HEK293T (cell line): ENCODE data around the gene PPP1R14C.
A peak's percentile ranks its signal among the peaks of the same experiment; 100 is the strongest.

Experiments
- CTCF ChIA-PET: fragments of 350-600 bp; formaldehyde crosslinking; extraction: SDS; loops from one replicate; lab custom pipeline; 2021; ENCODE audit warnings: antibody characterized with exemption, inconsistent platforms; lab: Yijun Ruan, JAX
- POLR2A ChIA-PET: fragments of 350-600 bp; formaldehyde crosslinking; extraction: SDS; loops from one replicate; lab custom pipeline; 2020; ENCODE audit warnings: antibody characterized with exemption, inconsistent platforms; lab: Yijun Ruan, JAX
- DNase-seq: peaks from one replicate; pipeline ENCODE4 v3.0.0; 2012; ENCODE audit warnings: mixed read lengths; ENCODE audit errors: extremely low spot score
- ARNT ChIP-seq: fragments of 450-650 bp; IDR thresholded peaks from 2 replicates; pipeline ENCODE4 v1.6.1; 2017; ENCODE audit warnings: mild to moderate bottlenecking
- BHLHE40 ChIP-seq: fragments of 450-650 bp; IDR thresholded peaks from 2 replicates; pipeline ENCODE4 v1.6.1; 2016; ENCODE audit warnings: mild to moderate bottlenecking, moderate library complexity, borderline replicate concordance
- CTBP1 ChIP-seq: fragments of 450-650 bp; IDR thresholded peaks from 2 replicates; pipeline ENCODE4 v1.6.1; 2016; ENCODE audit warnings: borderline replicate concordance
- ELF4 ChIP-seq: fragments of 450-650 bp; IDR thresholded peaks from 2 replicates; pipeline ENCODE4 v1.6.1; 2017; ENCODE audit warnings: antibody characterized with exemption
- FOXA1 ChIP-seq: fragments of 450-650 bp; IDR thresholded peaks from 2 replicates; pipeline ENCODE4 v1.6.1; 2016; ENCODE audit warnings: mild to moderate bottlenecking
- FOXK2 ChIP-seq: fragments of 450-650 bp; IDR thresholded peaks from 2 replicates; pipeline ENCODE4 v1.6.1; 2016; ENCODE audit warnings: mild to moderate bottlenecking
- FOXM1 ChIP-seq: fragments of 450-650 bp; IDR thresholded peaks from 2 replicates; pipeline ENCODE4 v1.6.1; 2017; ENCODE audit warnings: mild to moderate bottlenecking, borderline replicate concordance
- HDGF ChIP-seq: fragments of 450-650 bp; IDR thresholded peaks from 2 replicates; pipeline ENCODE4 v1.6.1; 2017; ENCODE audit warnings: antibody characterized with exemption, borderline replicate concordance
- L3MBTL2 ChIP-seq: fragments of 450-650 bp; conservative IDR thresholded peaks from 2 replicates; pipeline ENCODE4 v1.6.1; 2016; ENCODE audit warnings: mild to moderate bottlenecking
- LEF1 ChIP-seq: fragments of 450-650 bp; IDR thresholded peaks from 2 replicates; pipeline ENCODE4 v1.6.1; 2017; ENCODE audit warnings: mild to moderate bottlenecking, borderline replicate concordance
- NFRKB ChIP-seq: fragments of 450-650 bp; IDR thresholded peaks from 2 replicates; pipeline ENCODE4 v1.6.1; 2016; ENCODE audit warnings: mild to moderate bottlenecking, moderate library complexity
- PKNOX1 ChIP-seq: fragments of 450-650 bp; IDR thresholded peaks from 2 replicates; pipeline ENCODE4 v1.6.1; 2016
- SP1 ChIP-seq: fragments of 450-650 bp; IDR thresholded peaks from 2 replicates; pipeline ENCODE4 v1.6.1; 2017
- SUZ12 ChIP-seq: fragments of 450-650 bp; IDR thresholded peaks from 2 replicates; pipeline ENCODE4 v1.6.1; 2016; ENCODE audit warnings: mild to moderate bottlenecking
- TARDBP ChIP-seq: fragments of 450-650 bp; IDR thresholded peaks from 2 replicates; pipeline ENCODE4 v1.6.1; 2016
- ZNF384 ChIP-seq: fragments of 450-650 bp; IDR thresholded peaks from 2 replicates; pipeline ENCODE4 v1.6.1; 2016

PPP1R14C gene

GRCh38 chr6:150189122-150189521, 46.3 kb downstream of the PPP1R14C start:
- TF ChIP-seq FOXA1 = no peak
- no peak for TF ChIP-seq ARNT
- TF ChIP-seq L3MBTL2 = no peak
- no peak for TF ChIP-seq LEF1
- no peak for TF ChIP-seq FOXK2
- TF ChIP-seq FOXM1 = no peak
- no peak for TF ChIP-seq SP1
- no peak for TF ChIP-seq ELF4
- no peak for TF ChIP-seq TARDBP
- no peak for TF ChIP-seq SUZ12
- TF ChIP-seq HDGF = no peak
- no peak for TF ChIP-seq PKNOX1
- TF ChIP-seq BHLHE40 = no peak
- TF ChIP-seq CTBP1 = no peak
- no peak for TF ChIP-seq ZNF384
- TF ChIP-seq NFRKB = no peak
- ChIA-PET CTCF (no interaction called here), POLR2A (no interaction called here)
- no peak for DNase-seq

DNA sequence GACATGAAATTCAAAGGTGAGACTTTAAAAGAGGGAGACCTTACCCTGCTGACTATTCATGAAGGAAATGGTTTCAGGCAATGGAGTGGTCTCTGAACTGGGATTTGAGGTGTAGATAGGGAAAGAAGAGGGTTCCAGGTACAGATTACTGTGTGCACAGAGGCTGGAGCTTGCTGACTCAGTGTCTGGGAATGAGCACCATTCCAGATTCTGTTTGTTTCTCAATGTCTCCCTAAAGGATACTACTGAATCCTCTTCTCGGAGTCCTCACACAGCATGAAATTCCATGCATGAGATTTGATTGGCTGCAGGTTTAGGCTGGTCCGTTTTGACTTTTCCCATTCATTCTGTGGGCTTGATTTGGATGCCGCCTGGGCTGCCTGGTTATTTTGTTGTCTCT, 49.0 kb downstream of the PPP1R14C start:
- POLR2A ChIA-PET = no interaction called here
- CTCF ChIA-PET = interaction anchor here (0.6 kb wide), 1 partner anchor 529 kb away, joined by 3 read pairs; no protein-coding TSS in a partner anchor
- DNase-seq = no peak
- no peak for TF ChIP-seq NFRKB
- no peak for TF ChIP-seq SUZ12
- no peak for TF ChIP-seq L3MBTL2
- no peak for TF ChIP-seq ELF4

DNA sequence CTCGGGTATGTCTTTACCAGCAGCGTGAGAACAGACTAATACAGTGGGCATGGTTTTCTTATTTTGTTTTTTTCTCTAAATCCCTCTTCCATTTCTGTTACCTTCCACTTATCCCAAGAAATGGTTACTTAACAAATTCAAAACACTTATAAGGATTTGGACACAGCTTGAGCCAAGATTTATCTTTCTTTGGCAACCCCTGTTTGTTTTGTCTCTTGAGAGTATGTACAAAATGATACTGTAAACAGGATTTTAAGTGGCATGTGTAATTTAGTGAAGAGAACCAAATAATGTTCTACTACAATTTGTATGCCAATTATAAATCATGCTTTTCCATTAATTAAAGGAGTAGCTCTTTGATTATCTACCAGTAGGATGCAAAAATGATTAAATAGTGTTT, 51.4 kb downstream of the PPP1R14C start:
- no peak for DNase-seq
- TF ChIP-seq L3MBTL2 (no peak), PKNOX1 (peak; percentile 73)
- ChIA-PET POLR2A (no interaction called here), CTCF (interaction anchor here (0.7 kb wide), 1 partner anchor 113 kb away, joined by 3 read pairs; no protein-coding TSS in a partner anchor)

DNA sequence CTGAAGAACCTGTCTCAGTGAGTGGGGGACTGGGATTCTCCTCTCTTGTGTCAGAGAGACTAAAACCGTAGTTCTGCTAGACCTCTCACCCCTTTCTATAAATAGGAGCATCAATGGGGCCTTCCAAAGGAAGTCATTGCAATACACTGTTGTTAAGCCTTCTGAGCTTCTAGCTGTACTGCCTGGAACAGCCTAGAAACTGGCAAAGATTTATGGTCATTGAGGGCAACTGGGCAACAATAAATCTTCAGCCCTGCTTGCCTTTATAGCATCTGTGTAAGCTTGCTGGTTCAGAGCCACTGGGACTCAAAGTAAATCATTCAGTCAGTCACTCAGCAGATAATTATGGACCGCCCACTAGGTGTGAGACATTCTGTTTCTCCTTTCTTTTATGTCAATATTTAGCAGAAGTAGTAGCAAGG, 53.2 kb downstream of the PPP1R14C start:
- ChIA-PET CTCF (no interaction called here), POLR2A (no interaction called here)
- DNase-seq = peak; percentile 78
- TF ChIP-seq ARNT (peak; percentile 69; the same call in 1 of the 2 replicates), ZNF384 (no peak), LEF1 (peak; percentile 98), CTBP1 (peak; percentile 97), SUZ12 (no peak), BHLHE40 (no peak), FOXK2 (no peak), PKNOX1 (peak; percentile 99)

DNA sequence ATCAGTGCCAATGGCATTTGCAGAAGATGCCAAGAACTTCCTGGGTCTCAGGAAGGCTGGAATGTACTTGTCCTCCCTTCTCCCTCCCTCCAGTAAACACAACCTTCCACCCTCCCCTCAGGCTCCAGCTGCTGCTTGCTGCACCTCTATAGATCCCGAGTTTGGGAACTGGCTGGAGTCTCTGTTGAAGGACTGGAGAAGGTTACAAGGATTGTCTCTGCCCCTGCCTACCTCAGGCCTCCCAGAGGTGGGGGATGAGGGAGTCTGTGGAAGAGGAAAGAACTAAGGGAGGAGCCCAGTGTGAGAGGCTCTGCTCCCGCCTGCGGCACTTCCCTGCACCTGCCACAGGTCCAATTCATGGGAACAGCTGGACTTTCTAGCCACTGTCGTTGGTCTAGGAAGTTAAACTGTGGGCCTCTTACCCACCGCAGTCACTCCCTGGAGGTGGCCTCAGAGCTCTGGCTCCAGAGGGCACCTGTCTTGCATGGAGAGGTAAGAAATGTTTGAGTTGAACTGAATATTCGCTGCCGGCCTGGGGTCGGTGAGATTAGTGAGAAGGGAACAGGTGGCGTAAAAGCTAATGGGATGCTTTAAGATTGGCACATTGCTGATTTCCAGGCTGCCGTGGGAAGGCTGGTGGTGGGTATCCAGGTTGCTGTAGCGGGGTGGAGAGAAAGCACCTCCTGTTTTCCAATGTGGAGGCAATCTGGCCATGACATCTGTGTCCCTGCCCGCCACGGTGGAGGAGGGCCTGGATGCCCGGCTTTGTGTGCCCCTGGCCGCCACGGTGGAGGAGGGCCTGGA, 54.3 kb downstream of the PPP1R14C start:
- CTCF ChIA-PET = interaction anchor here (0.5 kb wide), 1 partner anchor 498 kb away, joined by 3 read pairs; no protein-coding TSS in a partner anchor

GRCh38 chr6:150198532-150198931, 55.7 kb downstream of the PPP1R14C start:
- no peak for TF ChIP-seq L3MBTL2
- TF ChIP-seq SP1 = no peak
- no peak for TF ChIP-seq FOXA1
- no peak for TF ChIP-seq ZNF384
- no peak for TF ChIP-seq FOXK2
- no peak for TF ChIP-seq PKNOX1
- no peak for DNase-seq
- CTCF ChIA-PET = no interaction called here
- POLR2A ChIA-PET = no interaction called here

More for the DNA sequence above, 54.3 kb downstream of the PPP1R14C start:
- no peak for DNase-seq
- POLR2A ChIA-PET = no interaction called here
- no peak for TF ChIP-seq ELF4
- no peak for TF ChIP-seq CTBP1
- no peak for TF ChIP-seq PKNOX1
